C4-2B (cell line): ENCODE data around the gene PPM1E.

Experiments
- H3K27ac ChIP-seq: fragments of 450-650 bp; 2 replicates; pipeline ENCODE4 v1.5.1; 2017
- ZFX ChIP-seq: fragments of 450-650 bp; IDR thresholded peaks from 2 replicates; pipeline ENCODE4 v1.6.1; 2017
- TF ChIP-seq, protein P1 (sequence below): fragments of 450-650 bp; conservative IDR thresholded peaks from 2 replicates; pipeline ENCODE4 v1.5.1; 2017; ENCODE audit warnings: mild to moderate bottlenecking

Gene PPM1E

GRCh38 chr17:58755577-58756245, at the start of gene PPM1E:
Gene PPM1E (plus strand): TSS chr17:58755854.
- TF ChIP-seq, protein P1, sequence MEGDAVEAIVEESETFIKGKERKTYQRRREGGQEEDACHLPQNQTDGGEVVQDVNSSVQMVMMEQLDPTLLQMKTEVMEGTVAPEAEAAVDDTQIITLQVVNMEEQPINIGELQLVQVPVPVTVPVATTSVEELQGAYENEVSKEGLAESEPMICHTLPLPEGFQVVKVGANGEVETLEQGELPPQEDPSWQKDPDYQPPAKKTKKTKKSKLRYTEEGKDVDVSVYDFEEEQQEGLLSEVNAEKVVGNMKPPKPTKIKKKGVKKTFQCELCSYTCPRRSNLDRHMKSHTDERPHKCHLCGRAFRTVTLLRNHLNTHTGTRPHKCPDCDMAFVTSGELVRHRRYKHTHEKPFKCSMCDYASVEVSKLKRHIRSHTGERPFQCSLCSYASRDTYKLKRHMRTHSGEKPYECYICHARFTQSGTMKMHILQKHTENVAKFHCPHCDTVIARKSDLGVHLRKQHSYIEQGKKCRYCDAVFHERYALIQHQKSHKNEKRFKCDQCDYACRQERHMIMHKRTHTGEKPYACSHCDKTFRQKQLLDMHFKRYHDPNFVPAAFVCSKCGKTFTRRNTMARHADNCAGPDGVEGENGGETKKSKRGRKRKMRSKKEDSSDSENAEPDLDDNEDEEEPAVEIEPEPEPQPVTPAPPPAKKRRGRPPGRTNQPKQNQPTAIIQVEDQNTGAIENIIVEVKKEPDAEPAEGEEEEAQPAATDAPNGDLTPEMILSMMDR, result no peak
- TF ChIP-seq ZFX, result no peak
- H3K27ac ChIP-seq, result peak within 1 kb of the TSS; percentile 26; the same call in 1 of the 2 replicates

GRCh38 chr17:58706351-58707140, 49.1 kb upstream of the PPM1E start:
- no peak overlapping the region for H3K27ac ChIP-seq

DNA sequence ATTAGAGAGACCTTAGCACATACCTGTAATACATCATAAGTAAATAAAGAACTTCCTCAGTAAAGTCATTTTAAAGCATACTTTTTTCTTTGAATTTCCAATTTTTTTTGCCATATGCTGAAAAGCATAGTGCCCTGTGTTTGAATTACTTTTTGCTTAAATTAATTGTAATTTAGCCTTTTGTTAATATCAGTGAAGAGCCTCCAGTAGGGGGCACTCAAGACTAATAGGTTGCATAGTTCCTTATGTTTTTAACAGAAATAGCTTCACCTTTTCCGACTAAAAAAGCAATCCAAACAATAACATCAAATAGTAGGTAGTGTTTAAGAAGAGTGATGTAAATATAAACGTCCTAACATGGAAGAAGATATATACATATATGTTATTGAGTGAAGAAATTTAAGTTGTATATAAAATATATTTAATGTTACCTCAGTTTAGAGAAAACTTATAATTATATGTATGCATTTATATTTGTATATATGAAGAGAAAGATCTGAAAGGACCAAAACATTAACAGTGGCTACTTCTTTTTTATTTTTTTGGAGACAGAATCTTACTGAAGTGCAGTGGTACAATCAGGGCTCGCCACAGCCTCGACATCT, 44.6 kb upstream of the PPM1E start:
- no peak for TF ChIP-seq ZFX
- TF ChIP-seq, protein P1, result peak; percentile 92
- H3K27ac ChIP-seq, result no peak overlapping the region

More at GRCh38 chr17:58706351-58707140, 49.1 kb upstream of the PPM1E start:
- no peak for TF ChIP-seq ZFX
- TF ChIP-seq, protein P1, result no peak

GRCh38 chr17:58722274-58722673, 33.4 kb upstream of the PPM1E start:
- H3K27ac ChIP-seq, result no peak overlapping the region
- TF ChIP-seq ZFX, result no peak
- TF ChIP-seq, protein P1, result no peak

DNA sequence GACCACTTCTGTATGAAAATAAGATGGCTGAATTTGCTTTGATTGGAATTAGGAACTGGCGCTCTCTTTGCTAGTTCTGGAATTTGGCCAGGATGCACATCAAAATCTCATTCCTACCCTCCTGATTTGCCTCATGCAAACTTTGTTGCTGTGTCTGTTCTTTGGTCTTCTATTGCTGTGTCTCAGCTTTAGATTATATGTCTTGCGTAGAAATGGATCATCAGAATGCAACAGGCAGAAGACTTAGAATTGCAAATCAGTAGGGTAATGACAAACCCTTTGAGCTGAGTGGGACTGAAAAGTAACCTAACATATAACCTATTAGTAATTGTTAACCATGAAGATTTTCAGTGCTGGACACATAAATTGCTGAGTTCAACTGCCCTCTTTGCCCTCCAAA, 33.0 kb upstream of the PPM1E start:
- TF ChIP-seq ZFX, result no peak
- TF ChIP-seq, protein P1, result no peak

DNA sequence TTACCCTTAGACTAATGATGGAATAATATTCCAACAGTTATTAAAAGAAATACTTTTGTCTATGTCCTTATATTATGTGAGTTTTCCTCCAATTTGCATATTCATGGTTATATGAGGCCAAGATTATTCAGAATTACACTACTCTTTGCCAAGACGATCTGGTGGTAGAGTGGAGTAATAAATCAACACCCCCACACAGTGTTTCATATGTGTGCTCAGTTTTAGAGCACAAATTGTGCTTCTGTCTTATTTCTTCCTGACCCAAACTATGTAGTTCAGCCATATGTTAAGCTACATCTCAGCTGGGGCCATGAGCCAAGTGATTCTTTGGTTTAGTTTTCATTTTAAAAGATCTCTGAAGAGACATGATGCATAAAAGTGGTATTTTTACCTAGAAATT, 26.9 kb upstream of the PPM1E start:
- H3K27ac ChIP-seq, result no peak overlapping the region
- TF ChIP-seq, protein P1, result no peak
- TF ChIP-seq ZFX, result no peak

More for the DNA sequence above, 33.0 kb upstream of the PPM1E start:
- H3K27ac ChIP-seq, result no peak overlapping the region

DNA sequence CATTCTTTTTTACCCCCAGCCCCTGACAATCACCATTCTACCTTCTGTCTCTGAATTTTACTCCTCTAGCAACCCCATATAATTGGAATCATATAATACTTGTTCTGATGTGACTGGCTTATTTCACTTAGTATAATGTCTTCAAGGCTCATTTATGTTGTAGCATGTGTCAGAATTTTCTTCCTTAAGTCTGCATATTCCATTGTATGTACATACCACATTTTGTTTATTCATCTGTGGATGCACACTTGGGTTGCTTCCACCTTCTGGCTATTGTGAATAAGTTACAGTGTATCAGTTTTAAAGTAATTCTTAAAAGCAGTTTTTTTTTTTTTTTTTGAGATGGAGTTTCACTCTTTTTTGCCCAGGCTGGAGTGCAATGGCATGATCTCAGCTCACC, 24.7 kb upstream of the PPM1E start:
- TF ChIP-seq ZFX, result no peak
- TF ChIP-seq, protein P1, result no peak
- H3K27ac ChIP-seq, result no peak overlapping the region
